Coronary artery (tissue), 2 donors: ENCODE measurements around the gene RNF41.
"Not testable (repeated sequence)": the region's sequence is repeated elsewhere in the genome, so short reads cannot be mapped to it uniquely, and the experiment has no call there.

Experiments used
- DNase-seq: peaks from one replicate; pipeline ENCODE4 v3.0.0-alpha.2; 2017; ENCODE audit warnings: low spot score
- H3K27ac ChIP-seq, 2 donors: fragments of 200-600 bp; sonication (generic); one replicate each; pipeline ENCODE4 v1.5.1; 2016 to 2019
- H3K4me3 ChIP-seq: fragments of 200-600 bp; sonication (generic); 2 replicates; pipeline ENCODE4 v1.5.1; 2016; ENCODE audit warnings: mild to moderate bottlenecking, moderate library complexity
- TF ChIP-seq, protein P1 (sequence below): fragments of 200-600 bp; sonication (generic); IDR thresholded peaks from one replicate; pipeline ENCODE4 v1.5.1; 2019; ENCODE audit warnings: antibody characterized with exemption

RNF41 gene

DNA sequence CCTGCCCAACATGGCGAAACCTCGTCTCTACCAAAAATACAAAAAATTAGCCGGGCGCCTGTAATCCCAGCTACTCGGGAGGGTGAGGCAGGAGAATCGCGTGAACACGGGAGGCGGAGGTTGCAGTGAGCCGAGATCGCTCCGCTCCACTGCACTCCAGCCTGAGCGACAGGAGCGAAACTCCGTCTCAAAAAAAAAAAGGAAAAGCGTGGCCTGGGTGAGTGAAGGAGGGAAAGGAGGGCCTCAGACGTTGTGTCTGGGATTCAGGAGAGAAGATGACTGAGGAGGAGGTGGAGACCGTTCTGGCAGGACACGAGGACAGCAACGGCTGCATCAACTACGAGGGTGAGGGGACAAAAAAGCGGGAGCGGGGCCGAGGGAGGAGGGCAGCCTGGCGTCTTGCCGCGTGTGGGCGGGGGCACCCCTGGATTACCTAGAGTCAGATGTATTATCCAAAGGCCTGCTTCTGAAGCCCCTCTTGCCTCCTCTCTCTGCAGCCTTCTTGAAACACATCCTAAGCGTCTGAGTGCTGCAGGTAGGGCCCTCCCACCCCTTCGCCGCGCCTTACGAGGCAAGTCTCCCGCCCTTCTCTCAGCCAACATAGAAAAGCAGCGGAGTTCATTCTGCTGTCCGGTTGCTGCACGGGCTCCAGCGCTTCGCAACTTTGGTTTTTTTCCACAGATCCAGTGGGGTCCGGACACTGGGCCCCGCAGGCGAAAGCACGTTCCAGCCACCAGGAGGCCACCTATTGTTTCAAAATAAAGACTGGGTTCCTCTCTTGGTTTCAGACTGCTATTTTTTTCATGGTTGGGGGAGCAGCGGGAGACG lies 64.3 kb downstream of the RNF41 start:
- TF ChIP-seq, protein P1, sequence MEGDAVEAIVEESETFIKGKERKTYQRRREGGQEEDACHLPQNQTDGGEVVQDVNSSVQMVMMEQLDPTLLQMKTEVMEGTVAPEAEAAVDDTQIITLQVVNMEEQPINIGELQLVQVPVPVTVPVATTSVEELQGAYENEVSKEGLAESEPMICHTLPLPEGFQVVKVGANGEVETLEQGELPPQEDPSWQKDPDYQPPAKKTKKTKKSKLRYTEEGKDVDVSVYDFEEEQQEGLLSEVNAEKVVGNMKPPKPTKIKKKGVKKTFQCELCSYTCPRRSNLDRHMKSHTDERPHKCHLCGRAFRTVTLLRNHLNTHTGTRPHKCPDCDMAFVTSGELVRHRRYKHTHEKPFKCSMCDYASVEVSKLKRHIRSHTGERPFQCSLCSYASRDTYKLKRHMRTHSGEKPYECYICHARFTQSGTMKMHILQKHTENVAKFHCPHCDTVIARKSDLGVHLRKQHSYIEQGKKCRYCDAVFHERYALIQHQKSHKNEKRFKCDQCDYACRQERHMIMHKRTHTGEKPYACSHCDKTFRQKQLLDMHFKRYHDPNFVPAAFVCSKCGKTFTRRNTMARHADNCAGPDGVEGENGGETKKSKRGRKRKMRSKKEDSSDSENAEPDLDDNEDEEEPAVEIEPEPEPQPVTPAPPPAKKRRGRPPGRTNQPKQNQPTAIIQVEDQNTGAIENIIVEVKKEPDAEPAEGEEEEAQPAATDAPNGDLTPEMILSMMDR: peak; percentile 32
- Histone ChIP-seq H3K27ac (peak overlapping the region; percentile 98 to 100), H3K4me3 (peak overlapping the region; percentile 96)
- peak; percentile 92 for DNase-seq

DNA sequence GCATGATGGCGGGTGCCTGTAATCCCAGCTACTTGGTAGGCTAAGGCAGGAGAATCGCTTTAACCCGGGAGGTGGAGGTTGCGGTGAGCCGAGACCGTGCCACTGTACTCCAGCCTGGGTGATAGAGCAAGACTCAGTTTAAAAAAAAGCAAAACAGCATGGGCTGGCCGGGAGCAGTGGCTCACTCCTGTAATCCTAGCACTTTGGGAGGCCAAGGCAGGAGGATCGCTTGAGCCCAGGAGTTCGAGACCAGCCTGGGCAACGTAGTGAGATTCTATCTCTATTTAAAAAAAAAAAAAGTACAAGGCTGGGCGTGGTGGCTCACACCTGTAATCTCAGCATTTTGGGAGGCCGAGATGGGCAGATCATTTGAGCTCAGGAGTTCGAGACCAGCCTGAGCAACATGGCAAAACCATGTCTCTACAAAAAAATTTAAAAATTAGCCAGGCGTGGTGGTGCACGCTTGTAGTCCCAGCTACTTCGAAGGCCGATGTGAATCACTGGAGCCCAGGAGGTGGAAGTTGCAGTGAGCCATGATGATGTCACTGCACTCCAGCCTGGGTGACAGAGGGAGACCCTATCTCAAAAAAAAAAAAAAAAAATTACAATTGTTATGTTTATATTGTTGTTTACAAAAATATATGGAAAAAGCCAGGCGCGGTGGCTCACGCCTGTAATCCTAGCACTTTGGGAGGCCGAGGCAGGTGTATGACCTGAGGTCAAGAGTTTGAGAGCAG lies 65.1 kb downstream of the RNF41 start:
- not testable (repeated sequence) for DNase-seq
- H3K4me3 ChIP-seq: peak overlapping the region; percentile 96
- peak overlapping the region; percentile 98 to 100 for H3K27ac ChIP-seq

DNA sequence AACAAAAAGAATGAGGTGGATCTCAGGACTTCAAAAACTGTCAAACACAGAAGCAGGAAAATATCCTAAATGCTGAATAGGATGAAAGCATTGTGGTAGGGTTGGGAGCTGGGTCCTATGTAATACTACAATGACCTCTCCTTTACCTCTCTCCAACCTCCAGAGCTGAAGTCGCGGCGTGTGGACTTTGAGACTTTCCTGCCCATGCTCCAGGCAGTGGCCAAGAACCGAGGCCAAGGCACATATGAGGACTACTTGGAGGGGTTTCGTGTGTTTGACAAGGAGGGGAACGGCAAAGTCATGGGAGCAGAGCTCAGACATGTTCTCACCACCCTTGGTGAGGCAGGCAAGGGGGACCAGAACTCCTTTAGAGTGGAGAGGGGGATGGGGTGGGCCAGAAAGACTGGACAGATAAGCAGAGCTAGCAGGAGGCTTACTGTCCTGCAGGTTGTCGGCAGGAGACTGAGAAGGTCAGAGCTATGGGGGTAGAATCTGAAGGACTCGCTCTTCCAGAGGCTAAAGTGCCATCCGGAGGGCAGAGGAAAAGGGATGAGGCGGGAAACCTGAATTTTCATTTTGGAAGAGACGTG lies 66.4 kb downstream of the RNF41 start:
- DNase-seq: no peak
- no peak overlapping the region for H3K4me3 ChIP-seq
- TF ChIP-seq, protein P1: no peak
- no peak overlapping the region for H3K27ac ChIP-seq

DNA sequence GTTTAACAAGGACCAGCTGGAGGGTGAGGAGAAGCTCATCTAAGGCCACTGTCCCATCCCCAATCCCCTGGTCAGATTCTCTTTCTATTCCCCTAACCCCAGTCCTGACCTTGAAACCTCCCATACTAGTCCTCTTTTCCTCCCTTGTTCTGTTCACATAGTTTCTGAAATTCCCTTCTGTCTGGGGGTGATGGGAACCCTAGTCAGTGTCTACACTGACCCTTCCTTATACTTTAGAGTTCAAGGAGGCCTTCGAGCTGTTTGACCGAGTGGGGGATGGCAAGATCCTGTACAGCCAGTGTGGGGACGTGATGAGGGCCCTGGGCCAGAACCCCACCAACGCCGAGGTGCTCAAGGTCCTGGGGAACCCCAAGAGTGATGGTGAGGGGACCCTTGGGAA lies 66.9 kb downstream of the RNF41 start:
- TF ChIP-seq, protein P1: no peak
- DNase-seq: no peak
- H3K4me3 ChIP-seq: no peak overlapping the region
- no peak overlapping the region for H3K27ac ChIP-seq

DNA sequence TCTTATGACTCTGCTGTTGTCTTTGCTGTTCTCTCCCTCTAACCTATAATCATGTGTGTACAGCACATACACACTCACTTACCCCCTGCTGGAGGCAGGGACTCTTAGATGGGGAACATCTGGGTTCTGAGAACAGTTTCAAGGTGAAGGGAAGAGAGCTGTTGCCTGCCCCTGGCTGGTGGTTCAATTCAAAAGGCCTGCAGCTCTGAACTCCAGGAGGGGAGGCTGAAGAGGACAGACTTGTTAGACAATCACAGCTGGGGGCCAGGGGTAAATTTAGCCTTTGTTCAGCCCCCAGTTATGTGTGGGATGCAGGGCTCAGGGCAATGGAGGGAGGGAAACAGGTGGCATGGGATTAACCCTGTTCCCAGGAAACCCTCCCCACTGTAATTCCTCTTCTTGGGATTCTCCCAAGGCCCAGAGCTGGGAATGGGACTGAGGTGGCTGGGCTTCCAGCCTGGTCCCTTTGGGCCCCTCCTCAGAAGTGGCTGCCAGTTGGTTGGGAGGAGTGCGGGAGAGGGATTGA lies 67.4 kb downstream of the RNF41 start:
- TF ChIP-seq, protein P1: no peak
- H3K4me3 ChIP-seq: no peak overlapping the region
- no peak overlapping the region for H3K27ac ChIP-seq
- DNase-seq: no peak

DNA sequence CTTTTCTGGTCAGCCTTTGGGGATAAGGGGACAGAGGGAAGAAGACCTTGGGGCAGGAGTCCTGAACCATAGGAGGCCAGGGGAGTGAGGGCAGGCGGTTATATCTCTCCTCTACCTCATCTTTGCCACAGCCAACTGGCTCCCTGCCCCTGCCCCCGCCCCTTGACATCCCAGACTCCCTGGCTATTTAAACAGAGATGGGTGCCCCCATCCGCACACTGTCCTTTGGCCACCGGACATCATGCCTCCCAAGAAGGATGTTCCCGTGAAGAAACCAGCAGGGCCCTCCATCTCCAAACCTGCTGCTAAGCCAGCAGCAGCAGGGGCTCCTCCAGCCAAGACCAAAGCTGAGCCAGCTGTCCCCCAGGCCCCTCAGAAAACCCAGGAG lies 68.0 kb downstream of the RNF41 start:
- no peak overlapping the region for H3K27ac ChIP-seq
- no peak for DNase-seq
- H3K4me3 ChIP-seq: no peak overlapping the region
- TF ChIP-seq, protein P1: no peak
